DMS153 (cell line): ENCODE measurements around the gene BASP1.
"Not testable (repeated sequence)": the region's sequence is repeated elsewhere in the genome, so short reads cannot be mapped to it uniquely, and the experiment has no call there.

ENCODE experiments used
- DNase-seq: peaks from one replicate; lab custom pipeline; 2025; lab: John Stamatoyannopoulos, UW

BASP1 gene

GRCh38 chr5:17289681-17290539, 72.5 kb downstream of the BASP1 start:
- no peak for DNase-seq

GRCh38 chr5:17290540-17290974, 73.1 kb downstream of the BASP1 start:
- no peak for DNase-seq

GRCh38 chr5:17292434-17293015, 75.1 kb downstream of the BASP1 start:
- no peak for DNase-seq

GRCh38 chr5:17294639-17295311, 77.3 kb downstream of the BASP1 start:
- no peak for DNase-seq

GRCh38 chr5:17295671-17296070, 78.2 kb downstream of the BASP1 start:
- no peak for DNase-seq

- DNase-seq = no peak
Observed at GRCh38 chr5:17302106-17302505, 84.7 kb downstream of the BASP1 start.

- no peak for DNase-seq
Observed at GRCh38 chr5:17302604-17303003, 85.2 kb downstream of the BASP1 start.

- no peak for DNase-seq
Observed at GRCh38 chr5:17304282-17304681, 86.9 kb downstream of the BASP1 start.

GRCh38 chr5:17305017-17305416, 87.6 kb downstream of the BASP1 start:
- DNase-seq = no peak

- peak; percentile 28 for DNase-seq
Observed at GRCh38 chr5:17305964-17306725, 88.7 kb downstream of the BASP1 start.

GRCh38 chr5:17306726-17307091, 89.3 kb downstream of the BASP1 start:
- no peak for DNase-seq

GRCh38 chr5:17307440-17307839, 90.0 kb downstream of the BASP1 start:
- not testable (repeated sequence) for DNase-seq

GRCh38 chr5:17308326-17309065, 91.1 kb downstream of the BASP1 start:
- DNase-seq = no peak

- no peak for DNase-seq
Observed at GRCh38 chr5:17309462-17309861, 92.0 kb downstream of the BASP1 start.

GRCh38 chr5:17310502-17310901, 93.1 kb downstream of the BASP1 start:
- not testable (repeated sequence) for DNase-seq

GRCh38 chr5:17311811-17312210, 94.4 kb downstream of the BASP1 start:
- DNase-seq = not testable (repeated sequence)

- no peak for DNase-seq
Observed at GRCh38 chr5:17312358-17312757, 94.9 kb downstream of the BASP1 start.

- peak; percentile 56 for DNase-seq
Observed at GRCh38 chr5:17314907-17315471, 97.6 kb downstream of the BASP1 start.

GRCh38 chr5:17315710-17316221, 98.3 kb downstream of the BASP1 start:
- peak; percentile 10 for DNase-seq

GRCh38 chr5:17316970-17317459, 99.6 kb downstream of the BASP1 start:
- no peak for DNase-seq

- DNase-seq = no peak
Observed at GRCh38 chr5:17317473-17317872, 100.0 kb downstream of the BASP1 start.
